SK-N-MC (cell line): ENCODE measurements around the gene POLR1C.

Experiments
- EZH2 ChIP-seq: fragments of 200-600 bp; sonication (generic); IDR thresholded peaks from one replicate; pipeline ENCODE4 v1.6.1; 2017; ENCODE audit warnings: antibody characterized with exemption
- POLR2AphosphoS5 ChIP-seq: IDR thresholded peaks from 2 replicates; pipeline ENCODE4 v1.6.1; 2012; ENCODE audit warnings: mild to moderate bottlenecking, low read depth, low read length, borderline replicate concordance

- TF ChIP-seq EZH2 = no peak
- no peak for TF ChIP-seq POLR2AphosphoS5
Measured at GRCh38 chr6:43492673-43493072, 24.2 kb upstream of the POLR1C start.
